GM21447 (cell line): Measurements from ENCODE around the gene HDGFL2.
"Not testable (repeated sequence)": the region's sequence is repeated elsewhere in the genome, so short reads cannot be mapped to it uniquely, and the experiment has no call there.

ENCODE experiments used
- ATAC-seq: cut with Tn5 transposase; IDR thresholded peaks from one replicate; pipeline ENCODE4 v1.9.1; 2021; ENCODE audit not compliant: unreplicated experiment

HDGFL2 gene

DNA sequence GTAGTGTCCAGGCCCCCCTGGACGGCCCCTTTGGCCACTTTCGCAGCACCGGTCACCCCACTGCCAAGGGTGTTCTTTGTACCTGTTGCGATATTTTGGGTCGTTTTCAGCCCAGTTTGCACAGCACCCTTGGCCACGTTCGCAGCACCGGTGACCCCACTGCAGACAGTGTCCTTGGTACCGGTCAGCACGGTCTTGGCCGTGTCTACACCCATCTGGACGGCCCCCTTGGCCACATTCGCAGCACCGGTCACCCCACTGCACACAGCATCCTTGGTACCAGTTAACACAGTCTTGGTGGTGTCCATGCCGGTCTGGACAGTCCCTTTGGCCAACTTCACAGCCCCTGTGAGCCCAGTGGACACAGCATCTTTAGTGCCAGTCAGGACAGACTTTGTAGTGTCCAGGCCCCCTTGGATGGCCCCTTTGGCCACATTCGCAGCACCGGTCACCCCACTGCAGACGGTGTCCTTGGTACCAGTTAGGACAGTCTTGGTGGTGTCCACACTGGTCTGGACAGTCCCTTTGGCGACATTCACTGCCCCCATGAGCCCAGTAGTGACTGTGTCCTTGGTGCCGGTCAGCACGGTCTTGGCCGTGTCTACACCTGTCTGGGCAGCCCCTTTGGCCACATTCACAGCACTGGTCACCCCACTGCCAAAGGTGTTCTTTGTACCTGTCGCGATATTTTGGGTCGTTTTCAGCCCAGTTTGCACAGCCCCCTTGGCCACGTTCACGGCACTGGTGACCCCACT is 39.4 kb downstream of the HDGFL2 start:
- ATAC-seq: no peak

DNA sequence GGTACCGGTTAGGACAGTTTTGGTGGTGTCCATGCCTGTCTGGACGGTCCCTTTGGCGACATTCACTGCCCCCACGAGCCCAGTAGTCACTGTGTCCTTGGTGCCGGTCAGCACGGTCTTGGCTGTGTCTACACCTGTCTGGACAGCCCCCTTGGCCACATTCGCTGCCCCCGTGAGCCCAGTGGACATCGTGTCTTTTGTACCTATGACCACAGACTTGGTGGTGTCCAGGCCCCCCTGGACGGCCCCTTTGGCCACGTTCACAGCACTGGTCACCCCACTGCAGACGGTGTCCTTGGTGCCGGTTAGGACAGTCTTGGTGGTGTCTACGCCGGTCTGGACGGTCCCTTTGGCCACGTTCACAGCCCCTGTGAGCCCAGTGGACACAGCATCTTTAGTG is 40.0 kb downstream of the HDGFL2 start:
- ATAC-seq: no peak

DNA sequence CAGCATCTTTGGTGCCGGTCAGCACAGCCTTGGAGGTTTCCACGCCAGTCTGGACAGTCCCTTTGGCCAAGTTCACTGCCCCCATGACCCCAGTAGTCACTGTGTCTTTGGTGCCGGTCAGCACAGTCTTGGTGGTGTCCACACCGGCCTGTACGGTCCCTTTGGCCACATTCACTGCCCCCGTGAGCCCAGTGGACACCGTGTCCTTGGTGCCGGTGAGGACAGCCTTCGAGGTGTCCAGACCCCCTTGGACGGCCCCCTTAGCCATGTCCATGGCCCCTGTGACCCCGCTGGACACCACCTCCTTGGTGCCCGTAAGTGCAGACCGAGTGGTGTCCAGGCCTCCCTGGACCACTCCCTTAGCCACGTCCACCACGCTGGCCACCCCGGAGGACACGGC is 41.2 kb downstream of the HDGFL2 start:
- ATAC-seq: no peak

DNA sequence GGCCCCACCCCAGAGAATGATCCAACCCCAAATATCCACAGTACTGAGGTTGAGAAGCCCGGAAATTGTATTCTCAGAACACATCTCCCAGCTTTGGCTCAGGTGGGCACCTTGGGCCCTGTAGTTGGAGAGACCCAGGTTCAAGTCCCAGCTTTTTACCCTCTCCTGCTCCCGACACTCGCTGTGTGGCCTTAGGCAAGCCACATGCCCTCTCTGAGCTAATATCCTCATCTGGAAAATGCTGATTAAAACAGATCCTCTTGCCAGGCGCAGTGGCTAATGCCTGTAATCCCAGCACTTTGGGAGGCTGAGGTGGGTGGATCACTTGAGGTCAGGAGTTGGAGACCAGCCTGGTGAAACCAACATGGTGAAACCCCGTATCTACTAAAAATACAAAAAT is 43.6 kb downstream of the HDGFL2 start:
- no peak for ATAC-seq

DNA sequence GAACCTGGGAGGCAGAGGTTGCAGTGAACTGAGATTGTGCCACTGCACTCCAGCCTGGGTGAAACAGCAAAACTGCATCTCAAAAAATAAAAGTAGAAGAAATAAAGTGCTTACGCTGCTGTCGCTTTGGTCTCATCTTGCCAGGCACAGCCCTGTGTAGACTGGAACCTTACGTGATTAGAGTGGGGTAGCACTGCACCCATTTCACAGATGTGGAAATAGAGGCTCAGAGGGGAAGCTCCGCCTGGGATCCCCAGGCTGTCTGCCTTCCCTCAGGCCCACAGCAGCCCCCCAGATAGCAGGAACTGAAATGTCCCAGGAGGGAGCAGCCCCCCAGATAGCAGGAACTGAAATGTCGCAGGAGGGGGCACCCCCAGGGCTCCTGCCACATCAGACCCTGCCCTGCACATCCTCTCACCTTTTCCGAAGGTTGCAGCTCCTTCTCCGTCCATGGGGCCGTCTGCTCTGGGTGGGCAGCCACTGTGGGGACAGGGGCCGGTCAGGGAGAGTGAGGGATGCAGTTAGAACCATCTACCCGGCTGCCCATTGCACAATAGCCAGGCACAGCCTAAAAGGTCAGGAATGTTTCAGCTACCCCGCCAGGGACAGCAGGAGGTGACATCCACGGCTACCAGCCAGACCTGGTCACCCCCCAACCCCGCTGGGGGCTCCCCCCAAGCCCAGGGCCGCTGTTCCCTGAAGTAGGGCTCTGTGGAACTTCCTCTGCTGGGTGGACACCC is 44.3 kb downstream of the HDGFL2 start:
- no peak for ATAC-seq

DNA sequence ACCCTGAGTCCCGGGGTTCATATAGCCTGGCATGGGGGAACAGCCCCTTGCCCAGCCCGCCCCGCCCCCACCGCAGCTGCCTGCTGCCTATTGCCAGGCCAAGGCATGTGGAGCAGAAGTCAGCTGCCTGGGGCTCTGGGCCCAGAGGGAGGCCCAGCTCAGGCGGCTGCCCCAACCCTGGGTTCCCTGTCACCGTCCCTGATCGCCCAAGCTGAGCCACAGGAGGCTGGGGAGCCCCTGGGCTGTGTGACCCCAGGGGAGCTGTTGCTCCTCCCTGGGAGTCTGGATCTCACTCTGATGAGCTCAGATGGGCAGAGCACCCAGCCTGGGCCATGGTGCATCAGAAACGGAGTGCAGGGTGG is 44.8 kb downstream of the HDGFL2 start:
- no peak for ATAC-seq

DNA sequence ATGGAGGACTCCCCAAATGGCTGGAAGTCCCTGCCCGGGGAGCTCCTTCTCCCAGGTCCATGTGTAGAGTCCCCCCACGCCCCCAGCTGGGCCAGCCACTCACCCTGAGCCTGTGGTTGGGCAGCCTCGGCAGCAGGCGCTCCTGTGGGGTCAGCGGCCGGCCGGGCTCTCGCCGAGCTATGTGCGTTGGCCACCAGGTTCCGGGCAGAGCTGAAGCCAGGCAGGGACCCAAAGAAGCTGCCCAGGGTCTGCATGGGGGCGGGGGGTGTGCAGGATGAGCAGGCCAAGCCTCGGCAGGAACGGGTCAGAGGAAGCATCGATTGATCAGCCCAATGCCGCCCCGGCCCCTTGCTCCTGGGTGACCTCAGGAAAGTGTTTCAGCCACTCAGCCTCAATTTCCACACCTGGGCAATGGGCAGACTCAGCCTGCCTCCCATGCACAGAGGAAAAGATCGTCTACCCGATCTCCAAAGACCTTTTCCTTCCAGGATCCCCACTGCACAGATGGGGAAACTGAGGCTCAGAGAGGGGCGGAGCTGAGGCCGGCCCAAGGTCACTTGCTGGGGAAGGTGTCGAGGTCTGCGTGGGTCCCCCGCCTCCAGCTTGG is 45.5 kb downstream of the HDGFL2 start:
- no peak for ATAC-seq

DNA sequence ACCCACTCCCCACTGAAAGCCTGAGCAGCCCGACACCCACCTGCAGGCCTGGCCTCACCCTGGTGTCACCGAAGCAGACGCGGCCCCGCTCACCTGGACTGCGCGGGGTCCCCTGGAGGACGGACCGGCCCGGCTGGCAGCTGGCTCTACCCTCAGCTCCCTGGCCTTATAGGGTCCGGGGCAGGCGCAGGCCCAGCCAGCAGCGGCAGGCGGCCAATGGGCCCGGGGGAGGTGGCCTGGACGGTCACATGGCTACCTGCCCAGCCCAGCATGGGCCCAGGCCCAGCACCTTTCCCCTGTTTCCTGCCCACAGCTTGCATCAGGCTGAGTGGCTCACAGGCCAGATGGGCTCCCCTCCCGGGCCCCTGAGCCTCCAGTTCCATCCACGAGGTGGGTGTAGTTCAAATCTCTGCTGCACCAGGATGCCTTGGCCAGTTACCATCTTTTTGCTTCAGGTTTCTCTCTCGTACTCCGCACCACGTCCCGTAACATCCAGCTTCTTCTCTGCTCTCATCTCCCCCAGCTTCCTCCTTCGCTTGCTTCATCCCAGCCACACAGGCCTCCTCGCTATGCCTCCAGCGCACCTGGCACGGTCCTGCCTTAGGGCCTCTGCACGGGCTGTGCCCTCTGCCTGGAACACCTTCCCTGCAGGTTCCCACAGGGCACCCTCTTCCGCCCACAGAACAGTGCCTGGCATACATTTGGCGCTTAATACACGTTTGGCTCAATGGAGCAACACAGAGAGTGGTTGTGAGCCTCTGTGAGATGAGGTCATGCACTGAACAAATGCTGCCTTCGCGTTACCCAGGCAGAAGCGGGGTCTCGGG is 46.5 kb downstream of the HDGFL2 start, which contains the start of gene PLIN4:
PLIN4 (minus strand) TSS at position 142 of the 827 bp plus-strand sequence. CDS start 214 bp downstream, outside the sequence.
- no peak for ATAC-seq

DNA sequence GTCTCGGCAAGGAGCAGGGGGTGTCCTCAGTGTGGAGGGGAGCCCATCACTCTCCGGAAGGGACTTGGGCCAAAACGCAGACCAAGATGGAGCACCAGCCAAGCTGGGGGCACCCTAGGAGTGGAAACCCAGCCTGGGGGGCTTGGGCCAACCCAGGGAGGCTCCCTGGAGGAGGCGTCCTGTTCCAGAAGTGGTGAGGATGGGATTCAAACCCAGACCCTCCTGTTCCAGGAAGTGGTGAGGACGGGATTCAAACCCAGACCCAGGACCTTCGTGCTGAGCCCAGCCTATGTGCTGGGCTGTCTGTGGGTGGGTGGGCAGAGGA is 47.0 kb downstream of the HDGFL2 start:
- ATAC-seq: no peak

DNA sequence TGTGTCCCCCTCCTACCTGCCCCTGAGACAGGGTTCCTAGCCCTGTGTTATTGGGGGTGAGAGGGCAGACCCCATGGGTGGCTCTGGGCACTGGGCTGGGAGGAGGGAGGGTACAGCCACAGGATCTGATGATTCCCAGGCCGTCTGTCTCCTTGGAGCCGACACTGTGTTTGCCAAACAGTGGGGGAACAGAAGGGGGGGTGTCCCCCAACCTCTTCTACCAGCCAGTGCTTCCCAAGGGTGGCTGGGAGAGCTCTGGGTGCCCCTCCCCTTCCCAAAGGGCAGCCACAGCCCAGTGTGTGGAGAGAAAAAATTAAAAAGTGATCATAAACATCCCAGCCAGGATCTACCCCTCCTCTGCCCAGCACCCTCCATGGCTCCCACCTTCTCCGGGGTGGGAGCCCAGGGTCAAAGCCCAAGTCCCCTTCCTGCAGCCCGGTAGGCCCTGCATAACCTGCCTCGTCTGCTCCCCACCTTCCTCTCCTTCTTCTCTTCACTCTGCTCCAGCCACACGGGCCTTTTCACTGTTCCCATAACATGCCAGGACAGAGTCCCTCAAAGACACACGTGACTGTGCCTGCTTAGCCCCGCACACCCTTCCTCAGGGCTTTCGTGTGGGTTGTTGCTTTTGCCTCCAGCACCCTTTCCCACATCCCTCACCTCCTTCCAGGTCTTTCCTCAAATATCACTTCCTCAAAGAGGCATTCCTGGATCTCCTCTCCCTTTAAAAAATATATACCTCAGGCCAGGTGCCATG is 47.6 kb downstream of the HDGFL2 start:
- ATAC-seq: no peak

DNA sequence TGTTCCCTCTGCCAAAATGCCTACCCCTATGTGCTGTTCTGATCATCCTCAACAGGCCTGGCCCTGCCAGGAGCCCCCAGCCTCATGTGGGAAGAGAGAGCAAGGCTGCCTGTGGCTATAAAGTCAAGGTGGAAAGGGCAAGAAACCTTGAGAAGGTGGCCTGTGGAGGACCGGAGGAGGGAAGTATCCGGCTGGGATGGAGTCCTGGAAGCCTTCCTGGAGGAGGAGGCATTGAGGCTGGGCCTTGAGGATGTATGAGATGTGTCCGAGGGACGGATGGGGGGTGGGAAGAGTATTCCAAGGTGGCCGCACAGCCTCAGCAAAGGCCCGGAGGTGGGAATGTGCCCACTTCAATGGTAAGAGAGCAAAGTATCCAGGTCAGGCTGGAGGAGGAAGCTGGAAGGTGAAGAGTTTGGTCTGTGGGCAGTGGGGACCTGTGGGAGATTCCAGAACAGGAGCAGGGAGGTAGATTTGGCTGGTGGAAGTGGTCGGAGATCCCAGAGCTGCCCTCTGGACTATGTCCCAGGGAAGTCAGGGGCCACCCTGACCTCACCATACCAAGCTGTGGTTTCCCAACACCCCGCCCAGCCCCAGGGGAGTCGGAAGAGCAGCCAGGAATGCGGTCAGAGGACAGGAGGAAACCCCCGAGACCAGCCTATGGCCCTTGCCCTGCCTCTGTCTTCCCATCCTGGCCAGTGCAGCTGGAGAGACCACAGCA is 49.2 kb downstream of the HDGFL2 start:
- ATAC-seq: no peak

DNA sequence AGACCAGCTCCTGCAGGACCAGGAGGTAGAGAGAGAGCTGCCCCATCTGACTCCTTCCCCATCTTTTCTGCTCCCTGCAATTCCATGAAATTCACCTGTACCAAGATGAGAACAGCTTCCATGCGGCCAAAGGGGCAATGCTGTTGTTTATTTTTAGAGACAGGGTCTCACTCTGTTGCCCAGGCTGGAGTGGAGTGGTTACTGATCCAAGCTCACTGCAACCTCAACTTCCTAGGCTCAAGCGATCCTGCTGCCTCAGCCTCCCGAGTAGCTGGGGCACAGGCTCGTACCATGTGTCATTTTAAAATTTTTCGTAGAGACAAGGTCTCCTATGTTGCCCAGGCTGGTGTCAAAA is 49.8 kb downstream of the HDGFL2 start:
- no peak for ATAC-seq

DNA sequence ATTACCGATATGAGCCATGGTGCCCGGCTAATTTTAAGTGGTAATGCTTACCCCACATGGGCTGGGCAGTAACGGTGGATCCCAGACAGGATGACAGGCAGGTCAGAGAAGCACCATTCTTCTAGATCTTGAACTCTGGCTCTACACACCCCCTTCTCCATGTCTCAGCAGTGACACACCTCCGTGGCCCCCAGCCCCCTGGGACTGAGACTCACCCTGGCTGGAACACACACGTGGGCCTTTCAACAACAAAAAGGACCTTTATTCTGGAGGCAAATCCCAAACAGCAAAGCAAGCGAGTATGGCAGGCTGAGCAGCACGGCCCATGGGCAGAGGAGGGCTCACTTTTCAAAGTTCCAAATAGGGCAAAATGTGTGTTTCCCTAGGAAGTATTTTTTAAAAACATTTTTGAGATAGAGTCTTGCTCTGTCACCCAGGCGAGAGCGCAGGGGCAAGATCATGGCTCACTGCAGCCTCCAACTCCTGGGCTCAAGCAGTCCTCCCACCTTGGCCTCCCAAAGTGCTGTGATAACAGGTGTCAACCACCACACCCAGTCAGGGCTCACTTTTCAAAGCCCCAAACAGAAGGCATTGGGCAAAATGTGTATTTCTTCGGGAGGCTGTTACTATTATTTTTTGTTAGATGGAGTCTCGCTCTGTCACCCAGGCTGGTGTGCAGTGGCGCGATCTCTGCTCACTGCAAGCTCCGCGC is 50.4 kb downstream of the HDGFL2 start:
- ATAC-seq: no peak

DNA sequence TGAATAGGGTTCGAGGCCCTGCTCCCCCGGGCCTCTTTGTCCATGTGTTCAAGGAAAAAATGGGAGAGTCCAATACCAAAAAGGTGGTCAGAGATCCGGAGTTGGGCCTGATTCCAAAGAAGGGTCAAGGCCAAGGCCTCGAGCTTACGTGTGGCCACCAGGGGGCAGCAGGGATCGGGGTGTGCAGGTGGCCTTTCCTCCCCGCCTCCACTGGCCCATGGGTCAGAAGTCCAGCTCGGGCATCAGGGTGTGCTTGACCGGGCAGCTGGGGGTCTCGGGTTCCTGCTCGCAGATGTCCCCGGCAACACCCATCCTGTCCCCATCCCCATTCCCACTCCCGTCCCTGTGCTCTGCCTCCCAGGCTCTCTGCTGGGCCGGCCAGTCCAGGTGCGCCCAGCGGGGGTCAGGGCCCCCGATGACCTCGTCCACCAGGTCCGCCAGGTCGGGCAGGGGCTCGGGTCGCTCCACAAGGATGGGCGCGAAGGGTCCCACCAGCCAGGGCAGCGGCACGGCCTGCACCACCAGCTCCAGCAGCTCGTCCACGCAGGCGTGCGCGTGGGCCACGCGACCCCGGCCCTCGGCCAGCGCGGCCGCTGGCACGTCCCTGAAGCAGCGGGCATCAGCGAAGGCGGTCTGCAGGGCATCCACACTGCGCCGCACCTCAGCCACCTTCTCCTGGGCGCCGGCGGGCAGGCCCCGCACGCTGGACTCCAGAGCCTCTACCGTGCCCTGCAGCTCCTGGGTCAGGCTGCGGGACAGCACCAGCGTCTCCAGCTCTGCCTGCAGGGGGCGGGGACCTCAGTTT is 51.4 kb downstream of the HDGFL2 start:
- no peak for ATAC-seq

DNA sequence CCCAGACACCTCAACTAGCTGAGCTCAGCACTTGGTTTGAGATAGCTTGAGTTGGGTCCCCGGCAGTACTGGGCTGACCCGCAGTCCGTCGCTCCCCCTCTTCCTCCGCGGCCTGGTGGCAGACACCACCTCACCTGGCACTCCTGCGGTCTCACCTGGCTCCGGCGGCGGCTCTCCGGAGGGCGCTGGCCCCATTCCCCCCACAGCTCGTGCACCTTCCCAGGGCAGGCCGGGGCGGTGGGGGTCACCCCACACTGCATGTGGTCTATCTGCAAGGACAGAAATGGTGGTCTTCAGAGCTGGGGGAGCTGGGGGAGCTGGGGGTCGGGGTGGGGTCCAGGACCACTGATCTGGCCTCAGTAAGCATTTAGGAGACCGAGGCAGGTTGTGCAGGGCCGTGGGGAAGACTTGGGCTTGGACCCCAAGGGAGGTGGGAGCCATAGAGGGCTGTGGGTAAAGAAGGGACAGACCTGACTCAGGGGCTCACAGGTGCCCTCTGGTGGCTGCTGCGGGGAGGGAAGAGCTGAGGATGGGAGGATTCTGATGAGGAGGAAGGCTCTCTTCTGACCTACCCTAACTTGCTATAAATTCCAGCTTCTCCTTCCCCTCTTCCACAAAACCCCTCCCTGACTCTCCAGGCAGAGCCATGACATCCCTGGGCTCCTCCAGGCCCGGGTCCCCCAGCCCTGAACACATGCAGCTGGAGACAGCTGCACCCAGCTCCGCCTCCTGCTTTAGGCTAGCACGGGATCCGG is 52.9 kb downstream of the HDGFL2 start:
- no peak for ATAC-seq

DNA sequence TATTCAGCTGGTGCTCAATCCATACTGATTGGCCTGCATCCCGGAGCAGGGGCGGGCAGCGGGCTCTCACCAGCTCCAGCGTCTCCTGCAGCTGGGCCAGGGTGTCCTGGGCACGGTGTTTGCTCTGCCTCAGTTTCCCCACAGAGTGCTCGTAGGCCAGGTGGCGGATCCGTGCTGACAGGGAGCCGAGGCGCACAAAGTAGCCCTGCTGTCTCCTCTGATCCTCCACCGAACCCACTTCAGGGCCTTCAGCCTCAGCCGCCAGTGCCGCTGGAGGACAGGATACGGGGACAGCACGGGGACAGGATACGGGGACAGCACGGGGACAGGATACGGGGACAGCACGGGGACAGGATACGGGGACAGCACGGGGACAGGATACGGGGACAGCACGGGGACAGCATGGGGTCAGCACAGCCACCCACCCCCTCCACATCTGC is 53.5 kb downstream of the HDGFL2 start:
- ATAC-seq: no peak

DNA sequence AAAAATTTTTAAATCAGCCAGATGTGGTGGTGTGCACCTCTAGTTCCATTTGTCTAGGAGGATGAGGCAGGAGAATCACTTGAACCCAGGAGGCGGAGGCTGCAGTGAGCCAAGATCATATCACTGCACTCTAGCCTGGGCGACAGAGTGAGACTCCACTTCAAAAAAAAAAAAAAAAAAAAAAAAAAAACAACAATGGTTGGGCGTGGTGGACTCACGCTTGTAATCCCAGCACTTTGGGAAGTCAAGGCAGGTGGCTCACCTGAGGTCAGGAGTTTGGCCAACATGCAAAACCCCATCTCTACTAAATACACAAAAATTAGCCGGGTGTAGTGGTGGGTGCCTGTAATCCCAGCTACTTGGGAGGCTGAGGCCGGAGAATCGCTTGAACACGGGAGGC is 55.3 kb downstream of the HDGFL2 start:
- ATAC-seq: not testable (repeated sequence)

DNA sequence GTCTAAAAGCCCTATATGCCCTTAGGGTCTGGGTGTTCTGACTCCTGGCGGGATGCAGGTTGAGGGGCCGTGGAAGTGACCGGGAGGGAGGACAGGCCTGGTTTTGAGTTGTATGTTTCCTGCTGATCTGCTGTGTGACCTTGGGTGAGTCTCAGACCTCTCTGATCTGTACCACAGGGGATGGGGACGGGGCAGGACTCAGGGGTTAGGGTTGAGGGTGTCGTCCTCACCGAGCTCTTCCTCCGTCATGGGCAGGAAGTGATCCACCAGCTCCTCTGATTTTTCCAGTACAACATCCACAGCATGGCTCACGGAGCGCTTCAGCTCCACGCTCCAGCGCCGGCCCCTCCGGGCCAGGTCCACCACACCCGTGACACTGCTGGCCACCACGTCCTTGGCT is 56.7 kb downstream of the HDGFL2 start:
- no peak for ATAC-seq
